HCT116 (cell line): ENCODE data around the gene STRIP1. TPM values are rescaled to one million over a fixed set of nuclear protein-coding genes. Genes with fewer than 3 reads are reported as not detected.

Source experiments
- ATAC-seq: fragments of 200-7000 bp; cut with Tn5 transposase; 2 replicates; pipeline ENCODE4 v1.9.1; 2020; ENCODE audit warnings: mild to moderate bottlenecking, moderate library complexity
- BruUV-seq: library from RNA; stranded (reverse); fragments of 400-500 nt; replicated peaks from 2 replicates; lab custom pipeline; 2021; lab: Mats Ljungman, UMichigan
- CTCF ChIA-PET: fragments of 300-600 bp; sonication (Branson Sonifier 250); formaldehyde crosslinking; loops from one replicate; lab custom pipeline; 2021; ENCODE audit warnings: antibody characterized with exemption; lab: Charles Lee
- POLR2A ChIA-PET: fragments of 300-600, 350-600 bp; sonication (Branson Sonifier 250); formaldehyde crosslinking; loops from one replicate; lab custom pipeline; 2021; ENCODE audit warnings: antibody characterized with exemption; lab: Charles Lee
- RAD21 ChIA-PET, 2 experiments: fragments of 300-600 bp; sonication (Branson Sonifier 250); formaldehyde crosslinking; loops; one replicate each; lab custom pipeline; 2023; ENCODE audit warnings: low total read pairs in 2 of 2; ENCODE audit not compliant: uncharacterized antibody in 2 of 2, unreplicated experiment in 2 of 2, low non-redundant PET in 1 of 2; lab: Charles Lee
- DNase-seq: peaks from one replicate; pipeline ENCODE4 v3.0.0-alpha.2; 2010; ENCODE audit warnings: low read depth, low spot score
- H2AFZ ChIP-seq: fragments of 200-600 bp; shearing (Covaris generic), sonication (generic); 2 replicates; pipeline ENCODE4 v1.6.1; 2017; ENCODE audit warnings: low read depth, mixed run types, mixed read lengths, antibody characterized with exemption, low read length; ENCODE audit not compliant: poor library complexity, severe bottlenecking
- H3K27ac ChIP-seq: 2 replicates; pipeline ENCODE4 v1.5.1; 2012; ENCODE audit warnings: low read depth, low read length
- H3K27me3 ChIP-seq: fragments of 200-600 bp; sonication (generic); 2 replicates; pipeline ENCODE4 v1.6.1; 2016; ENCODE audit warnings: mixed run types, low read length, mixed read lengths; ENCODE audit not compliant: insufficient read depth
- H3K36me3 ChIP-seq, 2 experiments: fragments of 200-500 bp in 1 of 2; fragments of 200-600 bp in 1 of 2; sonication (Bioruptor generic) in 1 of 2; sonication (generic) in 1 of 2; 2 replicates each; pipeline versions ENCODE4 v1.5.1 to v1.6.1; 2014 to 2016; ENCODE audit warnings: low read length in 2 of 2, inconsistent platforms in 1 of 2, mixed read lengths in 1 of 2, mixed run types in 1 of 2; ENCODE audit not compliant: insufficient read depth in 2 of 2, control insufficient read depth in 1 of 2
- H3K4me1 ChIP-seq, 2 experiments: fragments of 200-600 bp in 1 of 2; sonication (generic) in 1 of 2; 2 replicates each; pipeline versions ENCODE4 v1.5.1 to v1.6.1; 2012 to 2017; ENCODE audit warnings: low read length in 2 of 2, inconsistent platforms in 1 of 2, mild to moderate bottlenecking in 1 of 2, mixed read lengths in 1 of 2, mixed run types in 1 of 2, moderate library complexity in 1 of 2; ENCODE audit not compliant: insufficient read depth in 2 of 2, control insufficient read depth in 1 of 2
- H3K4me2 ChIP-seq: fragments of 200-600 bp; sonication (generic); 2 replicates; pipeline ENCODE4 v1.6.1; 2017; ENCODE audit warnings: mixed run types, low read length, mixed read lengths
- H3K4me3 ChIP-seq, 2 experiments: fragments of 200-600 bp in 1 of 2; sonication (generic) in 1 of 2; replicated peaks in 1 of 2; 2 replicates each; pipeline ENCODE4 v1.5.1; 2011 to 2016; ENCODE audit warnings: low read length in 2 of 2, control low read depth in 1 of 2, low read depth in 1 of 2, mild to moderate bottlenecking in 1 of 2, mixed read lengths in 1 of 2, mixed run types in 1 of 2
- H3K79me2 ChIP-seq: fragments of 200-600 bp; sonication (generic); 2 replicates; pipeline ENCODE4 v1.6.1; 2017; ENCODE audit warnings: mild to moderate bottlenecking, mixed run types, low read length, moderate library complexity, mixed read lengths; ENCODE audit not compliant: insufficient read depth
- H3K9ac ChIP-seq: fragments of 200-600 bp; sonication (generic); 2 replicates; pipeline ENCODE4 v1.6.1; 2016; ENCODE audit warnings: low read length, mixed read lengths
- H3K9me2 ChIP-seq: fragments of 200-600 bp; sonication (generic), shearing (Covaris generic); 2 replicates; pipeline ENCODE4 v1.6.1; 2017; ENCODE audit warnings: mixed run types, mild to moderate bottlenecking, moderate library complexity; ENCODE audit not compliant: insufficient read depth
- H3K9me3 ChIP-seq, 2 experiments: fragments of 200-500 bp in 1 of 2; fragments of 200-600 bp in 1 of 2; sonication (Bioruptor generic) in 1 of 2; sonication (generic) in 1 of 2; 2 replicates each; pipeline ENCODE4 v1.6.1; 2014 to 2017; ENCODE audit warnings: low read length in 2 of 2, mixed read lengths in 2 of 2, inconsistent platforms in 1 of 2, low read depth in 1 of 2, mild to moderate bottlenecking in 1 of 2, mixed run types in 1 of 2, moderate library complexity in 1 of 2; ENCODE audit not compliant: control insufficient read depth in 1 of 2, insufficient read depth in 1 of 2
- H4K20me1 ChIP-seq: fragments of 200-600 bp; sonication (generic), shearing (Covaris generic); 2 replicates; pipeline ENCODE4 v1.6.1; 2017; ENCODE audit warnings: mixed run types, mild to moderate bottlenecking, moderate library complexity; ENCODE audit not compliant: insufficient read depth
- ATF3 ChIP-seq: IDR thresholded peaks from 2 replicates; pipeline ENCODE4 v1.6.1; 2012
- EGR1 ChIP-seq: IDR thresholded peaks from 2 replicates; pipeline ENCODE4 v1.6.1; 2012; ENCODE audit warnings: low read depth
- ELF1 ChIP-seq: IDR thresholded peaks from 2 replicates; pipeline ENCODE4 v1.6.1; 2012; ENCODE audit warnings: low read depth, borderline replicate concordance
- EZH2 ChIP-seq: fragments of 200-600 bp; sonication (generic); IDR thresholded peaks from 2 replicates; pipeline ENCODE4 v1.6.1; 2017; ENCODE audit warnings: antibody characterized with exemption, mixed run types
- FOSL1 ChIP-seq: IDR thresholded peaks from 2 replicates; pipeline ENCODE4 v1.6.1; 2012; ENCODE audit warnings: low read depth
- JUND ChIP-seq: IDR thresholded peaks from 2 replicates; pipeline ENCODE4 v1.6.1; 2012
- RAD21 ChIP-seq: IDR thresholded peaks from 2 replicates; pipeline ENCODE4 v1.6.1; 2012; ENCODE audit warnings: low read depth, mild to moderate bottlenecking
- SIN3A ChIP-seq: IDR thresholded peaks from 2 replicates; pipeline ENCODE4 v1.6.1; 2012; ENCODE audit warnings: low read depth
- YY1 ChIP-seq: IDR thresholded peaks from 2 replicates; pipeline ENCODE4 v1.6.1; 2011; ENCODE audit warnings: low read length, low read depth, moderate library complexity, mild to moderate bottlenecking; ENCODE audit not compliant: insufficient replicate concordance; ENCODE audit errors: extremely low read depth
- ZNF274 ChIP-seq: fragments of 200-500 bp; sonication (Bioruptor generic); IDR thresholded peaks from 2 replicates; pipeline ENCODE4 v1.6.1; 2014; ENCODE audit warnings: mild to moderate bottlenecking, low read depth, low read length, inconsistent platforms
- intact Hi-C: fragments of 100-400 bp; cut with micrococcal nuclease; formaldehyde crosslinking; loops from 2 replicates; pipeline ENCODE4 v1.10.0; 2022
- total RNA-seq: library from RNA; stranded (reverse); gene quantifications from one replicate; pipeline ENCODE4 v1.2.1, GENCODE V29; 2021; ENCODE audit not compliant: unreplicated experiment
- TF ChIP-seq, protein P1 (sequence below): IDR thresholded peaks from 2 replicates; pipeline ENCODE4 v1.6.1; 2012; ENCODE audit warnings: low read depth
- TF ChIP-seq, protein P2 (sequence below): IDR thresholded peaks from 2 replicates; pipeline ENCODE4 v1.6.1; 2011; ENCODE audit warnings: mild to moderate bottlenecking, low read length, moderate library complexity; ENCODE audit not compliant: insufficient replicate concordance; ENCODE audit errors: extremely low read depth
- TF ChIP-seq, protein P3 (sequence below): IDR thresholded peaks from 2 replicates; pipeline ENCODE4 v1.6.1; 2012

STRIP1 gene
- total RNA-seq, 1 experiment from 2014 or later: 33.5 TPM

- TF ChIP-seq, protein P1, sequence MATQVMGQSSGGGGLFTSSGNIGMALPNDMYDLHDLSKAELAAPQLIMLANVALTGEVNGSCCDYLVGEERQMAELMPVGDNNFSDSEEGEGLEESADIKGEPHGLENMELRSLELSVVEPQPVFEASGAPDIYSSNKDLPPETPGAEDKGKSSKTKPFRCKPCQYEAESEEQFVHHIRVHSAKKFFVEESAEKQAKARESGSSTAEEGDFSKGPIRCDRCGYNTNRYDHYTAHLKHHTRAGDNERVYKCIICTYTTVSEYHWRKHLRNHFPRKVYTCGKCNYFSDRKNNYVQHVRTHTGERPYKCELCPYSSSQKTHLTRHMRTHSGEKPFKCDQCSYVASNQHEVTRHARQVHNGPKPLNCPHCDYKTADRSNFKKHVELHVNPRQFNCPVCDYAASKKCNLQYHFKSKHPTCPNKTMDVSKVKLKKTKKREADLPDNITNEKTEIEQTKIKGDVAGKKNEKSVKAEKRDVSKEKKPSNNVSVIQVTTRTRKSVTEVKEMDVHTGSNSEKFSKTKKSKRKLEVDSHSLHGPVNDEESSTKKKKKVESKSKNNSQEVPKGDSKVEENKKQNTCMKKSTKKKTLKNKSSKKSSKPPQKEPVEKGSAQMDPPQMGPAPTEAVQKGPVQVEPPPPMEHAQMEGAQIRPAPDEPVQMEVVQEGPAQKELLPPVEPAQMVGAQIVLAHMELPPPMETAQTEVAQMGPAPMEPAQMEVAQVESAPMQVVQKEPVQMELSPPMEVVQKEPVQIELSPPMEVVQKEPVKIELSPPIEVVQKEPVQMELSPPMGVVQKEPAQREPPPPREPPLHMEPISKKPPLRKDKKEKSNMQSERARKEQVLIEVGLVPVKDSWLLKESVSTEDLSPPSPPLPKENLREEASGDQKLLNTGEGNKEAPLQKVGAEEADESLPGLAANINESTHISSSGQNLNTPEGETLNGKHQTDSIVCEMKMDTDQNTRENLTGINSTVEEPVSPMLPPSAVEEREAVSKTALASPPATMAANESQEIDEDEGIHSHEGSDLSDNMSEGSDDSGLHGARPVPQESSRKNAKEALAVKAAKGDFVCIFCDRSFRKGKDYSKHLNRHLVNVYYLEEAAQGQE: no peak
- no peak for TF ChIP-seq ATF3
- TF ChIP-seq YY1: no peak
- no peak for TF ChIP-seq FOSL1
- TF ChIP-seq SIN3A: no peak
- no peak for TF ChIP-seq ELF1
Measured at GRCh38 chr1:110056776-110057175, 22.4 kb downstream of the STRIP1 start (continued).

GRCh38 chr1:110057963-110058518 is 23.6 kb downstream of the STRIP1 start:
- intact Hi-C loops: no loop called here
- no peaks in the 10 kb centered on the region for H3K27me3 ChIP-seq
- ChIA-PET POLR2A (no interaction called here), CTCF (no interaction called here), RAD21 (no interaction called here)
- no peak overlapping the region for H3K4me3 ChIP-seq
- no peak overlapping the region for H2AFZ ChIP-seq
- no peak for DNase-seq
- H3K9me3 ChIP-seq: no peaks in the 10 kb centered on the region
- no TSS peak for BruUV-seq
- no peaks in the 10 kb centered on the region for H3K9me2 ChIP-seq
- H3K36me3 ChIP-seq: peaks cover 28 to 34% of the 10 kb centered on the region in 2 experiments; a peak in 3 of 4 replicates
- no peak for ATAC-seq
- no peaks in the 10 kb centered on the region for H3K79me2 ChIP-seq
- no peaks in the 10 kb centered on the region for H4K20me1 ChIP-seq
- no peak overlapping the region for H3K27ac ChIP-seq
- H3K9ac ChIP-seq: no peak overlapping the region
- no peak overlapping the region for H3K4me2 ChIP-seq
- H3K4me1 ChIP-seq: no peaks in the 10 kb centered on the region
- TF ChIP-seq ZNF274 (no peak), YY1 (no peak), EZH2 (no peak), RAD21 (no peak), JUND (no peak), FOSL1 (no peak), EGR1 (no peak)
- TF ChIP-seq, protein P2, sequence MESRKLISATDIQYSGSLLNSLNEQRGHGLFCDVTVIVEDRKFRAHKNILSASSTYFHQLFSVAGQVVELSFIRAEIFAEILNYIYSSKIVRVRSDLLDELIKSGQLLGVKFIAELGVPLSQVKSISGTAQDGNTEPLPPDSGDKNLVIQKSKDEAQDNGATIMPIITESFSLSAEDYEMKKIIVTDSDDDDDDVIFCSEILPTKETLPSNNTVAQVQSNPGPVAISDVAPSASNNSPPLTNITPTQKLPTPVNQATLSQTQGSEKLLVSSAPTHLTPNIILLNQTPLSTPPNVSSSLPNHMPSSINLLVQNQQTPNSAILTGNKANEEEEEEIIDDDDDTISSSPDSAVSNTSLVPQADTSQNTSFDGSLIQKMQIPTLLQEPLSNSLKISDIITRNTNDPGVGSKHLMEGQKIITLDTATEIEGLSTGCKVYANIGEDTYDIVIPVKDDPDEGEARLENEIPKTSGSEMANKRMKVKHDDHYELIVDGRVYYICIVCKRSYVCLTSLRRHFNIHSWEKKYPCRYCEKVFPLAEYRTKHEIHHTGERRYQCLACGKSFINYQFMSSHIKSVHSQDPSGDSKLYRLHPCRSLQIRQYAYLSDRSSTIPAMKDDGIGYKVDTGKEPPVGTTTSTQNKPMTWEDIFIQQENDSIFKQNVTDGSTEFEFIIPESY: no peak
- TF ChIP-seq, protein P3, sequence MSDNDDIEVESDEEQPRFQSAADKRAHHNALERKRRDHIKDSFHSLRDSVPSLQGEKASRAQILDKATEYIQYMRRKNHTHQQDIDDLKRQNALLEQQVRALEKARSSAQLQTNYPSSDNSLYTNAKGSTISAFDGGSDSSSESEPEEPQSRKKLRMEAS: no peak
- TF ChIP-seq, protein P1: no peak
